HG03558 (cell line): Measurements from ENCODE around the gene AUTS2.
A peak's percentile ranks its signal among the peaks of the same experiment; 100 is the strongest.

ENCODE experiments used
- ATAC-seq: cut with Tn5 transposase; IDR thresholded peaks from one replicate; pipeline ENCODE4 v1.9.1; 2021; ENCODE audit warnings: moderate number of reproducible peaks; ENCODE audit not compliant: unreplicated experiment; ENCODE audit errors: extremely low read depth

The AUTS2 gene

GRCh38 chr7:70338015-70338414, 739.7 kb downstream of the AUTS2 start:
- ATAC-seq, result no peak

- no peak for ATAC-seq
These were observed 742.0 kb downstream of the AUTS2 start for GRCh38 chr7:70340236-70340635.

- ATAC-seq, result no peak
These were observed 743.2 kb downstream of the AUTS2 start for GRCh38 chr7:70341446-70341845.

- no peak for ATAC-seq
These were observed 745.2 kb downstream of the AUTS2 start for GRCh38 chr7:70343519-70343918.

GRCh38 chr7:70344726-70345125, 746.5 kb downstream of the AUTS2 start:
- no peak for ATAC-seq

GRCh38 chr7:70346844-70347462, 748.7 kb downstream of the AUTS2 start:
- ATAC-seq, result no peak

- peak; percentile 95 for ATAC-seq
These were observed 749.4 kb downstream of the AUTS2 start for GRCh38 chr7:70347463-70348254.

- ATAC-seq, result no peak
These were observed 750.8 kb downstream of the AUTS2 start for GRCh38 chr7:70349031-70349430.

- ATAC-seq, result no peak
These were observed 751.5 kb downstream of the AUTS2 start for GRCh38 chr7:70349819-70350218.

GRCh38 chr7:70352088-70352487, 753.8 kb downstream of the AUTS2 start:
- ATAC-seq, result no peak

GRCh38 chr7:70352906-70353305, 754.6 kb downstream of the AUTS2 start:
- no peak for ATAC-seq

- ATAC-seq, result no peak
These were observed 755.2 kb downstream of the AUTS2 start for GRCh38 chr7:70353330-70353945.

GRCh38 chr7:70353946-70354335, 755.7 kb downstream of the AUTS2 start:
- no peak for ATAC-seq

GRCh38 chr7:70354409-70355169, 756.3 kb downstream of the AUTS2 start:
- ATAC-seq, result no peak

- ATAC-seq, result no peak
These were observed 757.1 kb downstream of the AUTS2 start for GRCh38 chr7:70355198-70356020.

GRCh38 chr7:70356085-70356786, 758.0 kb downstream of the AUTS2 start:
- no peak for ATAC-seq

- ATAC-seq, result no peak
These were observed 758.6 kb downstream of the AUTS2 start for GRCh38 chr7:70356787-70357328.

- ATAC-seq, result no peak
These were observed 762.3 kb downstream of the AUTS2 start for GRCh38 chr7:70360557-70360956.

- ATAC-seq, result no peak
These were observed 763.5 kb downstream of the AUTS2 start for GRCh38 chr7:70361821-70362220.
